ENCODE results near the gene PLD5. TPM values are rescaled to one million over a fixed set of nuclear protein-coding genes. Genes with fewer than 3 reads are reported as not detected.
A peak's percentile ranks its signal among the peaks of the same experiment; 100 is the strongest.

The PLD5 gene
- total and polyA plus RNA-seq, 8 donors, result 0.24 to 11.0 (median 0.54) TPM

DNA sequence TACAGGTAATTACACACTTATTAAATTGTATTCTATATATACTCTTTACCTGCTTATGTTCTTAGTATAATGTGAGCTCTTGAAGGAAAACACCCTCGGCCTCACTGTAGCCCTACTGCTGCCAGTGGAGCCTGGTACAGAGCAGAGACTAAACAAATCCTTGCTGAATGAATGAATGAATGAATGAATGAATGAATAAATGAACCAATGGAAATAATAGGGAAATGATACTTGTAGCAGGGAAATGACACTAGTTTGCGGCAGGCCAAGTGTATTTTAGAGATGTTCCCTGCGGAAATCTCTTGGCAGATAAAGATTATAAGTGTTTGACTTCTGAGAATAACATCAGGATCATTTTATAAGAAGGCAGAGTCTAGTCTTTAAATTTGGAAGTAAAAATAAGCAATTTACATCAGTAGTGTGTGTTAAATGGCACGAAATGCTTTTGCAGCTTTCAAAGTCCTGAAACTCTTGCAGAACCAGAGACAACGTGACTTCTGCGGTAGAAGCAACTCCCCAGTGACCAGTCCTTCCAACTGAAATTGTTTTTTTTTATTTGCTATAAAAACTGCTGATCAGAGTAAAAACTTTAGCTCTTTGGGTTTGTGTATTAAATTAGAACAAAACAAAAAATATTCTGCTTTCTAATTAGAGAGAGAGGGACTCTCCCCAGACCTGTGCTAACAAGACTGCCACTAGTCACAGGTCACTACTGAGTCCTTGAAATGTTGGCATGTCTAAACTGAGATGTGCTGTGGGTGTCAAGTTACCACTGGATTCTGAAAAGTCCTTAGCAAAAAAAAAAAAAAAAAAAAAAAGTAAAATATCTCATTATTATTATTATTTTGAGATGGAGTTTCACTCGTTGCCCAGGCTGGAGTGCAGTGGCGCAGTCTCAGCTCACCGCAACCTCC is 326.3 kb downstream of the PLD5 start:
- DNase-seq, result peak in 1 of 4 donors; percentile 13
- intact Hi-C loops (cut with DNase I), result no loop called here
- Histone ChIP-seq H3K36me3 (no peaks in the 10 kb centered on the region), H3K9me3 (no peaks in the 10 kb centered on the region), H3K27me3 (no peaks in the 10 kb centered on the region), H3K4me3 (no peak overlapping the region), H3K27ac (no peak overlapping the region), H3K4me1 (no peaks in the 10 kb centered on the region)
- ATAC-seq, result no peak
- TF ChIP-seq, protein P1, sequence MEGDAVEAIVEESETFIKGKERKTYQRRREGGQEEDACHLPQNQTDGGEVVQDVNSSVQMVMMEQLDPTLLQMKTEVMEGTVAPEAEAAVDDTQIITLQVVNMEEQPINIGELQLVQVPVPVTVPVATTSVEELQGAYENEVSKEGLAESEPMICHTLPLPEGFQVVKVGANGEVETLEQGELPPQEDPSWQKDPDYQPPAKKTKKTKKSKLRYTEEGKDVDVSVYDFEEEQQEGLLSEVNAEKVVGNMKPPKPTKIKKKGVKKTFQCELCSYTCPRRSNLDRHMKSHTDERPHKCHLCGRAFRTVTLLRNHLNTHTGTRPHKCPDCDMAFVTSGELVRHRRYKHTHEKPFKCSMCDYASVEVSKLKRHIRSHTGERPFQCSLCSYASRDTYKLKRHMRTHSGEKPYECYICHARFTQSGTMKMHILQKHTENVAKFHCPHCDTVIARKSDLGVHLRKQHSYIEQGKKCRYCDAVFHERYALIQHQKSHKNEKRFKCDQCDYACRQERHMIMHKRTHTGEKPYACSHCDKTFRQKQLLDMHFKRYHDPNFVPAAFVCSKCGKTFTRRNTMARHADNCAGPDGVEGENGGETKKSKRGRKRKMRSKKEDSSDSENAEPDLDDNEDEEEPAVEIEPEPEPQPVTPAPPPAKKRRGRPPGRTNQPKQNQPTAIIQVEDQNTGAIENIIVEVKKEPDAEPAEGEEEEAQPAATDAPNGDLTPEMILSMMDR (IDR thresholded peaks at IDR 0.05), result no peak

DNA sequence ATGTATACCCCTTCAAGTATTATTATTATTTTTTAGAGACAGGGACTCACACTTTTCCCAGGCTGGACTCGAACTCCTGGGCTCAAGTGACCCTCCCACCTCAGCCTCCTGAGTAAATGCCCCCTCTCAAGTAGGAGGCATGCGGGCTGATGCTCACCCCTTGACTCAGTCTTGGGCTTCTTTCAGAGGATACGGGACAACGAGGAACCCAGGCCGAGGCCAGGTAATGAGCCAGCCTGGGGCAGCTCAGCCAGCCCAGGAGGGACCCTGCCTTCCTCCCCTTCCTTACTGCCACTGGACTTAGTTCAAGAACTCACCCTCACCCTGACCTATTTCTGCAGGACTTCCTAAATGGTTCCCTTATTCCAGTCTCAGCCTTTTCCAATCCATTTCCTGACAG is 327.6 kb downstream of the PLD5 start:
- intact Hi-C loops (cut with DNase I), result no loop called here
- no peaks in the 10 kb centered on the region for H3K9me3 ChIP-seq

DNA sequence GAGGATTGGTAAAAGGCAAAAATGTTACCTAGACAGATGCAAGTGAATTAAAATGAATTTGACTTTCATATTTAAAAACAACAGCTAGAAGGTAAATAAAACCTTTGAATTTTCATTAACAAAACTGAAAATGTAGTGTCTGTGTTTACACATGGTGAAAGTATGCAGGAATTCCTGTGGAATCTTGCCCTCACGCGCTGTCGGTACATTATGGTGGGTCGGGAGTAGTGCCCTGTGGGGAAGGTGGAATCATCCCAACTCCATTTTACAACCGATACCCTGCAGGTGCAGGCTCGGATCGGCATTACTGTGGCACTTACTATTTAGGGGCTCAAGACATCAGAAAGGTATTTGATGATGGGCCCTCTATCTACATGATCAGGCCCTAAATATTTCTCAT is 328.4 kb downstream of the PLD5 start:
- no peak overlapping the region for H3K27ac ChIP-seq
- intact Hi-C loops (cut with DNase I), result no loop called here
- no peaks in the 10 kb centered on the region for H3K27me3 ChIP-seq
- DNase-seq (no peak), ATAC-seq (no peak)
- no peaks in the 10 kb centered on the region for H3K9me3 ChIP-seq
- H3K4me3 ChIP-seq, result no peak overlapping the region
- no peaks in the 10 kb centered on the region for H3K36me3 ChIP-seq
- TF ChIP-seq, protein P1 (IDR thresholded peaks at IDR 0.05), result no peak
- H3K4me1 ChIP-seq, result no peaks in the 10 kb centered on the region

More for the DNA sequence above, 327.6 kb downstream of the PLD5 start:
- H3K4me1 ChIP-seq, result no peaks in the 10 kb centered on the region
- H3K4me3 ChIP-seq, result no peak overlapping the region
- DNase-seq (no peak), ATAC-seq (no peak)
- no peaks in the 10 kb centered on the region for H3K27me3 ChIP-seq
- no peaks in the 10 kb centered on the region for H3K36me3 ChIP-seq
- TF ChIP-seq, protein P1 (IDR thresholded peaks at IDR 0.05), result no peak
- no peak overlapping the region for H3K27ac ChIP-seq

DNA sequence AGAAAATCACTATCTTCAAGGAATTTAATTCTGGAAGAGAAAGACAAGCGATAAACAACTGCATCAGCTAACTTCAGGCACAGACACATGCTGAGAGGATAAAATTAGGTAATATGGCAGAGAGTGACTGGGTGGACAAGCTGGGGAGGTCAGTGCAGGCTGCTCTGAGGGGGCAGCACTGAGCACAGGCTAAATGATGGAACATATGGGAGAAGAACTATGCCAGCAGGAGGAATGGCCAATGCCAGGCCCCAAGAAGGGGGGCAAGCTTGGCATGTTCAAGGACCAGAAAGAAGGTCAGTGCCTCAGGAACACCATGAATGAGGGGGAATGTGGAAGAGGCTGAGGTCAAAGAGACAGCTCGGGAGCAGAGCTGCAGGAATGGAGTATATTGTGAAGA is 334.9 kb downstream of the PLD5 start:
- no peak overlapping the region for H3K4me3 ChIP-seq
- DNase-seq, result no peak

GRCh38 chr1:242187816-242188215 is 336.7 kb downstream of the PLD5 start:
- Histone ChIP-seq H3K4me1 (no peaks in the 10 kb centered on the region), H3K4me3 (no peak overlapping the region), H3K36me3 (no peaks in the 10 kb centered on the region), H3K9me3 (no peaks in the 10 kb centered on the region), H3K27ac (no peak overlapping the region), H3K27me3 (no peaks in the 10 kb centered on the region)
- no peak for DNase-seq
- intact Hi-C loops (cut with DNase I), result no loop called here
- TF ChIP-seq, protein P1 (IDR thresholded peaks at IDR 0.05), result no peak
- ATAC-seq, result no peak

More for the DNA sequence above, 334.9 kb downstream of the PLD5 start:
- Histone ChIP-seq H3K27me3 (no peaks in the 10 kb centered on the region), H3K9me3 (no peaks in the 10 kb centered on the region), H3K36me3 (no peaks in the 10 kb centered on the region), H3K4me1 (no peaks in the 10 kb centered on the region), H3K27ac (no peak overlapping the region)
- TF ChIP-seq, protein P1 (IDR thresholded peaks at IDR 0.05), result no peak
- no peak for ATAC-seq
- intact Hi-C loops (cut with DNase I), result no loop called here

Measured in left lung (tissue), 10 donors.